HepG2 (cell line): ENCODE measurements around the gene SMIM9. TPM values are rescaled to one million over a fixed set of nuclear protein-coding genes. Genes with fewer than 3 reads are reported as not detected.
A peak's percentile ranks its signal among the peaks of the same experiment; 100 is the strongest.

Experiments
- ATAC-seq: fragments of 200-7000 bp; cut with Tn5 transposase; 3 replicates; pipeline ENCODE4 v1.9.1; 2020; ENCODE audit warnings: mild to moderate bottlenecking, moderate library complexity
- BruUV-seq: library from RNA; stranded (reverse); fragments of 400-500 nt; replicated peaks from 2 replicates; lab custom pipeline; 2021; lab: Mats Ljungman, UMichigan
- CTCF ChIA-PET: fragments of 300-600 bp; formaldehyde crosslinking; extraction: SDS; loops from one replicate; lab custom pipeline; 2021; ENCODE audit warnings: low total read pairs, inconsistent platforms, low intra/inter-chr PET ratio; lab: Yijun Ruan, JAX
- POLR2A ChIA-PET: fragments of 350-600 bp; sonication (Branson Sonifier 250); formaldehyde crosslinking; loops from one replicate; lab custom pipeline; 2020; ENCODE audit warnings: antibody characterized with exemption, inconsistent platforms; lab: Yijun Ruan, JAX
- DNase-seq: peaks from one replicate; pipeline ENCODE4 v3.0.0-alpha.2; 2015; ENCODE audit warnings: low spot score
- FAIRE-seq: peaks from 3 replicates; lab custom pipeline; 2011; peaks lifted over from hg19 to GRCh38; lab: Jason Lieb, UNC
- H2AFZ ChIP-seq: one replicate; pipeline ENCODE4 v1.6.1; 2011; ENCODE audit warnings: low read length, inconsistent platforms
- H3K27ac ChIP-seq: fragments of 300-600 bp; 3 replicates; pipeline ENCODE4 v1.8.0; 2011; ENCODE audit warnings: mixed run types, mild to moderate bottlenecking, mixed read lengths, low read length, inconsistent platforms; ENCODE audit not compliant: insufficient read depth; ENCODE audit errors: extremely low read length
- H3K27me3 ChIP-seq, 2 experiments: fragments of 200-600 bp in 1 of 2; 2 replicates in 1 of 2; 3 replicates in 1 of 2; pipeline versions ENCODE4 v1.6.0 to v1.8.0; 2011; ENCODE audit warnings: low read length in 2 of 2, mild to moderate bottlenecking in 2 of 2, moderate library complexity in 2 of 2, inconsistent platforms in 1 of 2; ENCODE audit not compliant: insufficient read depth in 2 of 2, control insufficient read depth in 1 of 2
- H3K36me3 ChIP-seq, 2 experiments: fragments of 200-600 bp in 1 of 2; replicated peaks in 1 of 2; 2 replicates in 1 of 2; 3 replicates in 1 of 2; pipeline versions ENCODE4 v1.5.1 to v1.8.0; 2011; ENCODE audit warnings: low read length in 2 of 2, inconsistent platforms in 1 of 2; ENCODE audit not compliant: insufficient read depth in 2 of 2, control insufficient read depth in 1 of 2
- H3K4me1 ChIP-seq: 2 replicates; pipeline ENCODE4 v1.5.1; 2012; ENCODE audit warnings: low read length, inconsistent platforms; ENCODE audit not compliant: insufficient read depth
- H3K4me2 ChIP-seq: 2 replicates; pipeline ENCODE4 v1.6.0; 2011; ENCODE audit warnings: low read depth, low read length, inconsistent platforms
- H3K4me3 ChIP-seq, 3 experiments: fragments of 200-600 bp in 1 of 3; sonication (generic), shearing (Covaris generic) in 1 of 3; replicated peaks in 1 of 3; 2 replicates each; pipeline ENCODE4 v1.5.1; 2011 to 2016; ENCODE audit warnings: low read length in 3 of 3, inconsistent platforms in 2 of 3, low read depth in 2 of 3, mild to moderate bottlenecking in 2 of 3, control low read depth in 1 of 3, mixed read lengths in 1 of 3; ENCODE audit not compliant: insufficient read depth in 1 of 3
- H3K79me2 ChIP-seq: one replicate; pipeline ENCODE4 v1.6.1; 2011; ENCODE audit warnings: low read length, inconsistent platforms; ENCODE audit not compliant: insufficient read depth
- H3K9ac ChIP-seq: 2 replicates; pipeline ENCODE4 v1.6.0; 2011; ENCODE audit warnings: mild to moderate bottlenecking, low read depth, low read length, inconsistent platforms; ENCODE audit not compliant: insufficient read depth
- H3K9me3 ChIP-seq: 2 replicates; pipeline ENCODE4 v1.5.1; 2012; ENCODE audit warnings: mild to moderate bottlenecking, low read length
- H4K20me1 ChIP-seq: 2 replicates; pipeline ENCODE4 v1.6.0; 2011; ENCODE audit warnings: inconsistent platforms, mild to moderate bottlenecking, low read length, moderate library complexity; ENCODE audit not compliant: insufficient read depth
- BATF2 ChIP-seq: sonication (generic); formaldehyde crosslinking; IDR thresholded peaks from 2 replicates; pipeline ENCODE4 v1.8.0; 2022; ENCODE audit warnings: mild to moderate bottlenecking, missing genetic modification reagents, moderate library complexity
- BHLHE40 ChIP-seq: IDR thresholded peaks from 2 replicates; pipeline ENCODE4 v1.6.1; 2011; ENCODE audit warnings: low read length, improper control_type of control experiment
- CBX2 ChIP-seq, 2 experiments: fragments of 200-600 bp in 1 of 2; sonication (generic); formaldehyde crosslinking in 1 of 2; IDR thresholded peaks; 2 replicates each; pipeline versions ENCODE4 v1.7.0 to v1.8.1; 2018 to 2022; ENCODE audit warnings: low read depth in 2 of 2, low read length in 1 of 2, mild to moderate bottlenecking in 1 of 2, missing genetic modification reagents in 1 of 2
- DMAP1 ChIP-seq: IDR thresholded peaks from 2 replicates; pipeline ENCODE4 v1.6.1; 2016
- ELF1 ChIP-seq: sonication (generic); formaldehyde crosslinking; IDR thresholded peaks from 2 replicates; pipeline ENCODE4 v1.4.0; 2020; ENCODE audit warnings: missing genetic modification reagents
- IRF1 ChIP-seq: sonication (generic); formaldehyde crosslinking; IDR thresholded peaks from 2 replicates; pipeline ENCODE4 v1.4.0; 2020; ENCODE audit warnings: low read depth, mild to moderate bottlenecking, missing genetic modification reagents
- KDM4B ChIP-seq: sonication (generic); formaldehyde crosslinking; IDR thresholded peaks from 2 replicates; pipeline ENCODE4 v1.4.0; 2020; ENCODE audit warnings: missing genetic modification reagents
- KLF11 ChIP-seq: IDR thresholded peaks from 2 replicates; pipeline ENCODE4 v1.6.1; 2016; ENCODE audit warnings: missing compliant biosample characterization
- PCBP2 ChIP-seq: fragments of 200-400 bp; formaldehyde crosslinking; optimal IDR thresholded peaks from 2 replicates; pipeline ENCODE3; 2018; ENCODE audit warnings: low read length, low read depth; ENCODE audit not compliant: poor library complexity, severe bottlenecking
- RXRB ChIP-seq: IDR thresholded peaks from 2 replicates; pipeline ENCODE4 v1.6.1; 2016; ENCODE audit warnings: borderline replicate concordance, missing genetic modification reagents, missing compliant biosample characterization
- TEAD3 ChIP-seq: optimal IDR thresholded peaks from 2 replicates; pipeline ENCODE3; 2016; ENCODE audit warnings: borderline replicate concordance
- TFDP2 ChIP-seq: sonication (generic); formaldehyde crosslinking; IDR thresholded peaks from 2 replicates; pipeline ENCODE4 v1.4.0; 2020; ENCODE audit warnings: missing genetic modification reagents
- XBP1 ChIP-seq: sonication (generic); formaldehyde crosslinking; IDR thresholded peaks from 2 replicates; pipeline ENCODE4 v1.5.0; 2020; ENCODE audit warnings: missing genetic modification reagents
- ZNF138 ChIP-seq: sonication (generic); formaldehyde crosslinking; IDR thresholded peaks from 2 replicates; pipeline ENCODE4 v1.5.0; 2020; ENCODE audit warnings: mild to moderate bottlenecking, low read depth, missing genetic modification reagents
- ZNF567 ChIP-seq: sonication (generic); formaldehyde crosslinking; IDR thresholded peaks from 2 replicates; pipeline ENCODE4 v1.8.1; 2023; ENCODE audit warnings: mild to moderate bottlenecking, missing genetic modification reagents, borderline replicate concordance
- ZNF770 ChIP-seq: sonication (generic); formaldehyde crosslinking; IDR thresholded peaks from 2 replicates; pipeline ENCODE4 v1.5.0; 2020; ENCODE audit warnings: mild to moderate bottlenecking, missing genetic modification reagents
- ZSCAN9 ChIP-seq: IDR thresholded peaks from 2 replicates; pipeline ENCODE4 v1.6.1; 2016; ENCODE audit warnings: borderline replicate concordance
- WGBS: methylation state at CpG from one replicate; pipeline ENCODE4 v1.1.6; 2017; ENCODE audit warnings: low lambda C conversion rate; 5-methylcytosine and 5-hydroxymethylcytosine counted together
- in situ Hi-C: cut with HindIII; loops from 2 replicates; pipeline ENCODE4 v1.10.0; 2017; ENCODE audit warnings: low pct_unique_long_range_greater_than_20kb; ENCODE audit not compliant: extremely low pct_ligation_motif_present
- intact Hi-C: fragments of 100-400 bp; cut with micrococcal nuclease; formaldehyde crosslinking; loops from one replicate; pipeline ENCODE4 v1.10.0; 2022; ENCODE audit not compliant: unreplicated experiment
- polyA plus RNA-seq, 8 experiments: library from polyadenylated mRNA; depleted of rRNA in 3 of 8; stranded (reverse) in 7 of 8; unstranded in 1 of 8; fragments of >200 nt; fragmentation: Illumina TruSeq in 4 of 8; extraction: Trizol in 4 of 8; gene quantifications; 2 replicates each; pipeline versions ENCODE4 v1.2.1 to v1.2.3, GENCODE V29; 2011 to 2016; ENCODE audit warnings: low read depth in 4 of 8, missing spikeins in 1 of 8, mixed read lengths in 1 of 8; ENCODE audit not compliant: insufficient read depth in 1 of 8
- total RNA-seq, 5 experiments: library from RNA; depleted of rRNA; stranded (reverse); fragments of >200 nt; fragmentation: Illumina TruSeq; extraction: Trizol; gene quantifications; 2 replicates each; pipeline ENCODE4 v1.2.3, GENCODE V29; 2016; ENCODE audit warnings: low read depth in 1 of 5

Gene SMIM9
- total and polyA plus RNA-seq, 2 of the 13 experiments (the other 11 are each of a cell fraction or from before 2014, with no cell fraction given): not detected

GRCh38 chrX:154800478-154801210, 33.8 kb downstream of the SMIM9 start (continued):
- no peak for TF ChIP-seq ZNF138
- no peak for TF ChIP-seq KLF11 (CRISPR knock-in tag)
- TF ChIP-seq IRF1 (CRISPR knock-in tag): no peak
- no peak for TF ChIP-seq XBP1 (CRISPR knock-in tag)
- no peak for TF ChIP-seq ZSCAN9 (CRISPR knock-in tag)
- TF ChIP-seq BHLHE40: no peak
- no peak for TF ChIP-seq KDM4B
- no peak for TF ChIP-seq ZNF770 (CRISPR knock-in tag)

GRCh38 chrX:154799556-154800348, 34.7 kb downstream of the SMIM9 start:
- H3K4me3 ChIP-seq: peak overlapping the region in 1 of 3 experiments; percentile 43; a peak in 1 of 6 replicates
- peak; percentile 90 for DNase-seq
- intact Hi-C loops: loop anchor here (1.0 kb wide), 1 partner anchor 37 kb away; the partner anchor contains the start of gene DKC1
- peak; percentile 98 for FAIRE-seq
- H2AFZ ChIP-seq: no peak overlapping the region
- H3K9me3 ChIP-seq: no peaks in the 10 kb centered on the region
- H3K27ac ChIP-seq: peak overlapping the region; percentile 74
- BruUV-seq: no TSS peak
- in situ Hi-C loops: no loop called here
- H3K9ac ChIP-seq: peak overlapping the region; percentile 62
- ChIA-PET CTCF (no interaction called here), POLR2A (interaction anchor here (1.0 to 2.6 kb wide), 3 partner anchors 21 to 37 kb away, joined by 3 to 23 read pairs (median 4); partner anchors contain the start of gene DKC1)
- no peaks in the 10 kb centered on the region for H3K27me3 ChIP-seq
- H3K4me1 ChIP-seq: peaks cover 87% of the 10 kb centered on the region
- WGBS: 0% methylated on average over 9 of the region's 9 CpGs
- H3K4me2 ChIP-seq: peak overlapping the region; percentile 70
- H4K20me1 ChIP-seq: no peaks in the 10 kb centered on the region; the same call in 1 of the 2 replicates
- ATAC-seq: peak; percentile 94
- no peaks in the 10 kb centered on the region for H3K36me3 ChIP-seq
- H3K79me2 ChIP-seq: no peaks in the 10 kb centered on the region
- TF ChIP-seq ELF1 (CRISPR knock-in tag) (peak; percentile 61; the same call in 1 of the 2 replicates), CBX2 (IDR thresholded peaks at IDR 0.05; ENCODE audit: low read depth, low read length) (no peak), CBX2 (CRISPR knock-in tag; IDR thresholded peaks at IDR 0.05; ENCODE audit: low read depth) (no peak), TFDP2 (CRISPR knock-in tag) (no peak), RXRB (CRISPR knock-in tag) (no peak; the same call in 1 of the 2 replicates), BATF2 (no peak), TEAD3 (CRISPR knock-in tag) (peak; percentile 61), ZNF567 (no peak), DMAP1 (0 out of 2 replicates have a peak, but pooled peaks have one; percentile 38), PCBP2 (no peak)
